Heart left ventricle (tissue), 16 donors: ENCODE measurements around the gene SOX18. TPM values are rescaled to one million over a fixed set of nuclear protein-coding genes. Genes with fewer than 3 reads are reported as not detected.

Source experiments
- ATAC-seq, 4 donors: fragments of 200-7000 bp; cut with Tn5 transposase; one replicate each; pipeline ENCODE4 v1.9.1; 2020 to 2022; ENCODE audit warnings: moderate library complexity in 4 of 4, mild to moderate bottlenecking in 3 of 4, moderate number of reproducible peaks in 1 of 4
- DNase-seq, 5 donors: peaks; one replicate each; pipeline ENCODE4 v3.0.0-alpha.2; 2020
- H3K27ac ChIP-seq, 12 donors: fragments of 200-600 bp; sonication (generic) in 4 of 12; one replicate each; pipeline versions ENCODE4 v1.5.0 to v1.8.0; 2016 to 2022; ENCODE audit warnings: mild to moderate bottlenecking in 2 of 12
- H3K27me3 ChIP-seq, 9 donors: fragments of 200-600 bp; sonication (generic) in 2 of 9; one replicate each; pipeline versions ENCODE4 v1.5.1 to v1.8.0; 2016 to 2022; ENCODE audit warnings: mild to moderate bottlenecking in 3 of 9
- H3K36me3 ChIP-seq, 9 donors: fragments of 200-600 bp; sonication (generic) in 2 of 9; one replicate each; pipeline versions ENCODE4 v1.5.0 to v1.8.0; 2018 to 2022; ENCODE audit warnings: mild to moderate bottlenecking in 2 of 9
- H3K4me1 ChIP-seq, 12 donors: fragments of 200-600 bp; sonication (generic) in 4 of 12; one replicate each; pipeline versions ENCODE4 v1.5.0 to v1.8.0; 2016 to 2022; ENCODE audit warnings: mild to moderate bottlenecking in 3 of 12
- H3K4me3 ChIP-seq, 12 donors: fragments of 200-600 bp; sonication (generic) in 4 of 12; one replicate each; pipeline versions ENCODE4 v1.5.0 to v1.8.0; 2017 to 2022; ENCODE audit warnings: mild to moderate bottlenecking in 9 of 12, moderate library complexity in 4 of 12
- H3K9me3 ChIP-seq, 12 donors: fragments of 200-600 bp; sonication (generic) in 4 of 12; one replicate each; pipeline versions ENCODE4 v1.5.0 to v1.8.0; 2016 to 2022; ENCODE audit warnings: mild to moderate bottlenecking in 1 of 12
- CTCF ChIP-seq, 12 donors: fragments of 200-600 bp; sonication (generic) in 4 of 12; IDR thresholded peaks; one replicate each; pipeline versions ENCODE4 v1.5.0 to v1.8.0; 2018 to 2022; ENCODE audit warnings: antibody characterized with exemption in 12 of 12, mild to moderate bottlenecking in 5 of 12
- POLR2A ChIP-seq, 2 donors: fragments of 450-650 bp; IDR thresholded peaks; one replicate each; pipeline ENCODE4 v1.6.1; 2017; ENCODE audit warnings: antibody characterized with exemption in 2 of 2, mild to moderate bottlenecking in 2 of 2, moderate library complexity in 2 of 2
- WGBS, 4 donors: extraction: QIAGEN DNeasy Blood & Tissue Kit in 2 of 4; methylation state at CpG; one replicate each; pipeline versions ENCODE4 v1.1.5 to v1.1.7; 2013 to 2018; 5-methylcytosine and 5-hydroxymethylcytosine counted together
- intact Hi-C, 10 donors: fragments of 100-400 bp; cut with DNase I; formaldehyde crosslinking; loops; one replicate each; pipeline versions ENCODE4 v1.11.1 to v1.14.2; 2022
- polyA plus RNA-seq, 2 donors: library from polyadenylated mRNA; stranded (reverse); fragments of 200-250 nt; gene quantifications; one replicate each; pipeline ENCODE4 v1.2.3, GENCODE V29; 2013
- total RNA-seq, 9 donors: library from RNA; depleted of rRNA in 2 of 9; stranded (reverse); fragments of >200 nt in 2 of 9; fragmentation: NEBNext Ultra II Directional in 3 of 9; extraction: Animal tissue kit (Norgen Biotek cat#: 25700) in 3 of 9; gene quantifications; one replicate each; pipeline versions ENCODE4 v1.1.0 to v1.2.4, GENCODE V29; 2016 to 2023
- donor health status: ischemic (EF 13 %, LVEDD 7.1; RV severe dilation, severe dysfunction).
- donor health status: healthy with polysubstance abuse.
- donor health status: DM: no; HTN: yes; CAD: no.
- donor health status: DM: no; HTN: no; CAD: no.
- donor health status: ischemic (EF 25% LVEDD 6.9; RV normal size, moderate dysfunction).
- donor health status: ischemic (EF 25% LVEDD 5.7; RV mildly dilated, moderate dysfunction).
- donor health status: healthy.
- donor health status: DM: yes; HTN: yes; CAD: no.
- donor health status: ischemic (EF 35%, LVEDD 5.7; RV mildly dilated, moderate dysfunction).
- donor health status: nonischemic (EF 11% LVEDD 7.7; RV severe dilation, severe dysfunction).
- donor health status: DM: yes; HTN: yes; CAD: no.
- donor health status: PGD.
- donor health status: ischemic (EF 29% LVEDD 5.4; RV normal size, mild dysfunction).
- donor health status: nonischemic (EF 23%, LVEDD 6.1; RV moderate dilation, normal function).

Gene SOX18
- total and polyA plus RNA-seq, 11 donors: 23.5 to 75.9 (median 48.2) TPM

GRCh38 chr20:64081624-64081964, 32.2 kb upstream of the SOX18 start:
- intact Hi-C loops: loop anchor here in 4 of 10 donors (2.0 to 5.0 kb wide), 3 partner anchors 39 to 176 kb away; partner anchors contain the start of gene PCMTD2 (in 1 of the 4)

GRCh38 chr20:64080813-64081623, 31.6 kb upstream of the SOX18 start:
- Histone ChIP-seq H3K4me3 (peak overlapping the region in 6 of 12 donors; percentile 49 to 93 (median 76)), H3K27me3 (peaks cover 3 to 24% (median 17%) of the 10 kb centered on the region in 9 donors), H3K36me3 (peaks cover 0 to 5% (median 0%) of the 10 kb centered on the region in 9 donors), H3K4me1 (peaks cover 2 to 63% (median 29%) of the 10 kb centered on the region in 12 donors), H3K27ac (peak overlapping the region in 6 of 12 donors; percentile 74 to 91 (median 80)), H3K9me3 (no peaks in the 10 kb centered on the region)
- WGBS, 4 donors: 80 to 87% (median 84%) methylated on average over 17 of the region's 17 CpGs
- no peak for TF ChIP-seq POLR2A (IDR thresholded peaks at IDR 0.05)
- no peak for TF ChIP-seq CTCF (IDR thresholded peaks at IDR 0.05)
- no peak for ATAC-seq
- intact Hi-C loops: loop anchor here in 4 of 10 donors (2.0 to 5.0 kb wide), 3 partner anchors 40 to 176 kb away; partner anchors contain the start of gene PCMTD2 (in 1 of the 4)
- no peak for DNase-seq

More at GRCh38 chr20:64081624-64081964, 32.2 kb upstream of the SOX18 start:
- no peak for DNase-seq
- Histone ChIP-seq H3K36me3 (no peaks in the 10 kb centered on the region), H3K27me3 (peaks cover 3 to 24% (median 17%) of the 10 kb centered on the region in 9 donors), H3K9me3 (no peaks in the 10 kb centered on the region), H3K4me1 (peaks cover 2 to 57% (median 29%) of the 10 kb centered on the region in 12 donors), H3K4me3 (no peak overlapping the region), H3K27ac (no peak overlapping the region)
- WGBS, 4 donors: 89 to 96% (median 94%) methylated on average over 6 of the region's 6 CpGs
- TF ChIP-seq CTCF (IDR thresholded peaks at IDR 0.05) (no peak), POLR2A (IDR thresholded peaks at IDR 0.05) (no peak)
- ATAC-seq: no peak

GRCh38 chr20:64080013-64080812, 30.8 kb upstream of the SOX18 start, which contains the start of gene OPRL1:
Gene OPRL1 (plus strand): TSS chr20:64080082. CDS start chr20:64092721, 12,639 bp downstream.
- Histone ChIP-seq H3K4me3 (peak within 1 kb of the TSS; percentile 37 to 93 (median 82)), H3K9me3 (no peaks in the 10 kb centered on the region), H3K27ac (peak within 1 kb of the TSS; percentile 65 to 95 (median 86)), H3K4me1 (peaks cover 2 to 63% (median 29%) of the 10 kb centered on the region in 12 donors), H3K27me3 (peaks cover 3 to 18% (median 14%) of the 10 kb centered on the region in 9 donors), H3K36me3 (peaks cover 0 to 12% (median 0%) of the 10 kb centered on the region in 9 donors)
- 4 to 22% (median 8%) methylated on average over 8 to 62 of the region's 62 CpGs for WGBS, 4 donors
- DNase-seq (no peak), ATAC-seq (peak in 3 of 4 donors; percentile 9 to 15 (median 13))
- TF ChIP-seq CTCF (IDR thresholded peaks at IDR 0.05): no peak
- TF ChIP-seq POLR2A (IDR thresholded peaks at IDR 0.05): no peak
- intact Hi-C loops: loop anchor here in 4 of 10 donors (2.0 to 5.0 kb wide), 3 partner anchors 41 to 177 kb away; partner anchors contain the start of gene PCMTD2 (in 1 of the 4)
